MM.1S (cell line): ENCODE results near the gene BRD9.

Source experiments
- DNase-seq: peaks from one replicate; pipeline ENCODE4 v3.0.0-alpha.2; 2015
- H2AFZ ChIP-seq: fragments of 300-600 bp; sonication (generic); 2 replicates; pipeline ENCODE4 v1.6.0; 2016; ENCODE audit warnings: antibody characterized with exemption, low read length
- H3F3A ChIP-seq: fragments of 300-600 bp; sonication (generic); 2 replicates; pipeline ENCODE4 v1.6.1; 2016; ENCODE audit warnings: mild to moderate bottlenecking, antibody characterized with exemption, low read length, moderate library complexity, mixed read lengths; ENCODE audit not compliant: insufficient read depth
- H3K27ac ChIP-seq: fragments of 300-600 bp; sonication (generic); 2 replicates; pipeline ENCODE4 v1.5.1; 2016; ENCODE audit warnings: mild to moderate bottlenecking, low read length
- H3K27me3 ChIP-seq: fragments of 300-600 bp; sonication (generic); replicated peaks from 2 replicates; pipeline ENCODE4 v1.6.0; 2016; ENCODE audit warnings: low read length; ENCODE audit not compliant: insufficient read depth
- H3K36me3 ChIP-seq: fragments of 300-600 bp; sonication (generic); replicated peaks from 2 replicates; pipeline ENCODE4 v1.6.1; 2016; ENCODE audit warnings: mild to moderate bottlenecking, low read length, mixed read lengths; ENCODE audit not compliant: insufficient read depth
- H3K4me1 ChIP-seq: fragments of 300-600 bp; sonication (generic); 2 replicates; pipeline ENCODE4 v1.6.1; 2016; ENCODE audit warnings: low read length, mixed read lengths
- H3K4me2 ChIP-seq: fragments of 300-600 bp; sonication (generic); 2 replicates; pipeline ENCODE4 v1.6.0; 2016; ENCODE audit warnings: low read depth, low read length
- H3K4me3 ChIP-seq: fragments of 300-600 bp; sonication (generic); 2 replicates; pipeline ENCODE4 v1.5.1; 2016; ENCODE audit warnings: low read length, mixed read lengths
- H3K79me2 ChIP-seq: fragments of 300-600 bp; sonication (generic); 2 replicates; pipeline ENCODE4 v1.6.1; 2016; ENCODE audit warnings: mixed run types, low read length, mixed read lengths
- H3K9ac ChIP-seq: fragments of 300-600 bp; sonication (generic); 2 replicates; pipeline ENCODE4 v1.6.1; 2016; ENCODE audit warnings: low read length, mixed read lengths
- H3K9me2 ChIP-seq: fragments of 300-600 bp; sonication (generic); replicated peaks from 2 replicates; pipeline ENCODE4 v1.6.1; 2016; ENCODE audit warnings: mild to moderate bottlenecking, low read length, mixed read lengths; ENCODE audit not compliant: insufficient read depth
- H3K9me3 ChIP-seq: fragments of 300-600 bp; sonication (generic); replicated peaks from 2 replicates; pipeline ENCODE4 v1.6.1; 2016; ENCODE audit warnings: mild to moderate bottlenecking, low read length, mixed read lengths; ENCODE audit not compliant: insufficient read depth
- H4K20me1 ChIP-seq: fragments of 300-600 bp; sonication (generic); 2 replicates; pipeline ENCODE4 v1.6.1; 2016; ENCODE audit warnings: mild to moderate bottlenecking, low read length, moderate library complexity, mixed read lengths; ENCODE audit not compliant: insufficient read depth
- EZH2 ChIP-seq: fragments of 300-600 bp; sonication (generic); optimal IDR thresholded peaks from 2 replicates; pipeline ENCODE3; 2017; ENCODE audit warnings: low read depth, mild to moderate bottlenecking, antibody characterized with exemption, low read length, mixed read lengths
- EZH2phosphoT487 ChIP-seq: fragments of 300-600 bp; sonication (generic); IDR thresholded peaks from 2 replicates; pipeline ENCODE4 v1.6.1; 2018; ENCODE audit warnings: antibody characterized with exemption, low read length
- TF ChIP-seq, protein P1 (sequence below): fragments of 300-600 bp; sonication (generic); IDR thresholded peaks from 2 replicates; pipeline ENCODE4 v1.5.1; 2016; ENCODE audit warnings: antibody characterized with exemption, low read length, mixed read lengths

The BRD9 gene

DNA sequence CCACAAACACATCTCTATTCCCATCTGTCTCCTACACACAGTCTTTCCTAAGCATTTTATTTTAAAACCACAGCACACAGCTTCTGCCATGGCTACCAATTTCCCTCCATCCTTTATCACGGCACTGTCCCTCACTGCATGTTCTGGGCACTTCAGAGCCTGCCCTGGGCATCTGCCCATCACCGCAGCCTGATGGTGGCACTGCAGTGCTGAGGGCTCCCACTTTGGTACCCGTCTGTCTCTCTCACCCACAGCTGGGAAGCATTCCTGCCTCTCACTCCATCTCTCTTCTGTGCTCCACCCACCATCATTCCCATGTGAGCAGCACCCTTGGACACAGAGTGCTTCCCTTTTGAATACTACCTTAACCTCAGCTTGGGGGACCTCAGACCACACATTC lies 73.5 kb downstream of the BRD9 start:
- Histone ChIP-seq H3F3A (no peaks in the 10 kb centered on the region), H3K4me3 (no peak overlapping the region), H4K20me1 (no peaks in the 10 kb centered on the region), H3K36me3 (no peaks in the 10 kb centered on the region), H3K79me2 (no peaks in the 10 kb centered on the region), H2AFZ (no peak overlapping the region), H3K9me2 (no peaks in the 10 kb centered on the region), H3K4me1 (no peaks in the 10 kb centered on the region), H3K9me3 (no peaks in the 10 kb centered on the region), H3K4me2 (no peak overlapping the region), H3K27ac (no peak overlapping the region), H3K9ac (no peak overlapping the region), H3K27me3 (no peaks in the 10 kb centered on the region)
- TF ChIP-seq EZH2 (no peak), EZH2phosphoT487 (no peak)
- no peak for DNase-seq

DNA sequence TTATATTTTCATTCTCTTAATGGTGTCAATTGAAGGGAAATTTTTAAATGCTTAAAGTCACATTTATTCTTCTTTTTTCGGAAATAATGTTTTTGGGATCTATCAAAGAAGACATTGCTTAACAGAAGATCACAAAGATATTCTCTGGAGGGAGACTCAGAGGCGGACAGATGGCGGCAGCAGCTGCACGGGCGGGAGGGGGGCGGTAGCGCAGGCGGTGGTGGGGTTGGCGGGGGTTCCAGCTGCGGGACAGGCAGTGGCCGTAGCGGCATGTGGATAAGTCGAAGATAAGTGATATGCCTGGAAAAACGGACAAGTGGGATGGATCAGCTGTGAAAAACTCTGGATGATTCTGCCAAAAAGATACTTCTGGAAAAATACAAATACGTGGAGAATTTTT lies 76.4 kb downstream of the BRD9 start:
- TF ChIP-seq EZH2phosphoT487, result no peak
- TF ChIP-seq, protein P1, sequence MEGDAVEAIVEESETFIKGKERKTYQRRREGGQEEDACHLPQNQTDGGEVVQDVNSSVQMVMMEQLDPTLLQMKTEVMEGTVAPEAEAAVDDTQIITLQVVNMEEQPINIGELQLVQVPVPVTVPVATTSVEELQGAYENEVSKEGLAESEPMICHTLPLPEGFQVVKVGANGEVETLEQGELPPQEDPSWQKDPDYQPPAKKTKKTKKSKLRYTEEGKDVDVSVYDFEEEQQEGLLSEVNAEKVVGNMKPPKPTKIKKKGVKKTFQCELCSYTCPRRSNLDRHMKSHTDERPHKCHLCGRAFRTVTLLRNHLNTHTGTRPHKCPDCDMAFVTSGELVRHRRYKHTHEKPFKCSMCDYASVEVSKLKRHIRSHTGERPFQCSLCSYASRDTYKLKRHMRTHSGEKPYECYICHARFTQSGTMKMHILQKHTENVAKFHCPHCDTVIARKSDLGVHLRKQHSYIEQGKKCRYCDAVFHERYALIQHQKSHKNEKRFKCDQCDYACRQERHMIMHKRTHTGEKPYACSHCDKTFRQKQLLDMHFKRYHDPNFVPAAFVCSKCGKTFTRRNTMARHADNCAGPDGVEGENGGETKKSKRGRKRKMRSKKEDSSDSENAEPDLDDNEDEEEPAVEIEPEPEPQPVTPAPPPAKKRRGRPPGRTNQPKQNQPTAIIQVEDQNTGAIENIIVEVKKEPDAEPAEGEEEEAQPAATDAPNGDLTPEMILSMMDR, result no peak
- TF ChIP-seq EZH2, result no peak
- Histone ChIP-seq H3K4me3 (no peak overlapping the region), H3F3A (no peaks in the 10 kb centered on the region), H3K27me3 (no peaks in the 10 kb centered on the region), H3K4me2 (no peak overlapping the region), H3K9ac (no peak overlapping the region), H3K79me2 (no peaks in the 10 kb centered on the region), H3K4me1 (no peaks in the 10 kb centered on the region), H3K27ac (no peak overlapping the region), H2AFZ (no peak overlapping the region), H3K9me2 (no peaks in the 10 kb centered on the region), H3K36me3 (no peaks in the 10 kb centered on the region), H3K9me3 (no peaks in the 10 kb centered on the region), H4K20me1 (no peaks in the 10 kb centered on the region)
- no peak for DNase-seq

DNA sequence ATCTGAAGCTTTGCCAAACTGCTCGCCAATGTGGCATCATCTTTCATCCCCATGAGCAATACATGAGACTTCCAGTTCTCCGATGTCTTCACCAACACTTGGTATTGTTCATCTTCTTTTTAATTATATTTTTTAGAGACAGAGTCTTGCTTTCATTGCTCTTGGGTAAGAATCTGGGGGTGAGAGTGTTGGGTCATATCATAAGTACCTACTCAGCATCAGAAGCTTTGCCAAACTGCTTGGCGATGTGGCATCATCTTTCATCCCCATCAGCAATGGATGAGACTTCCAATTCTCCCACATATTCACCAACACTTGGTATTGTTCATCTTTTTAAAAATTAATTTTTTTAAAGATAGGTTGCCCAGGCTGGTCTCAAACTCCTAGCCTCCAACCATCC lies 77.2 kb downstream of the BRD9 start:
- no peak overlapping the region for H3K27ac ChIP-seq

More for the DNA sequence above, 77.2 kb downstream of the BRD9 start:
- Histone ChIP-seq H4K20me1 (no peaks in the 10 kb centered on the region), H3K36me3 (no peaks in the 10 kb centered on the region), H3K4me3 (no peak overlapping the region), H2AFZ (no peak overlapping the region), H3K4me2 (no peak overlapping the region), H3K9me3 (no peaks in the 10 kb centered on the region), H3K27me3 (no peaks in the 10 kb centered on the region), H3K79me2 (no peaks in the 10 kb centered on the region), H3K9ac (no peak overlapping the region), H3K9me2 (no peaks in the 10 kb centered on the region), H3K4me1 (no peaks in the 10 kb centered on the region), H3F3A (no peaks in the 10 kb centered on the region)
- no peak for TF ChIP-seq EZH2
- TF ChIP-seq, protein P1, result no peak
- TF ChIP-seq EZH2phosphoT487, result no peak
- DNase-seq, result no peak
